Activated naive CD8-positive, alpha-beta T cell treated with anti-CD3 and anti-CD28 coated beads for 36 hours (primary cell): ENCODE results near the gene IL16. TPM values are rescaled to one million over a fixed set of nuclear protein-coding genes. Genes with fewer than 3 reads are reported as not detected.

Experiments used
- DNase-seq: peaks from one replicate; pipeline ENCODE4 v3.0.0; 2021
- H3K27ac Mint-ChIP-seq: one replicate; pipeline ENCODE4 v1.8.0; 2022; ENCODE audit warnings: mild to moderate bottlenecking, moderate library complexity, mixed read lengths
- H3K27me3 Mint-ChIP-seq: one replicate; pipeline ENCODE4 v1.8.0; 2022; ENCODE audit warnings: mild to moderate bottlenecking, mixed read lengths
- H3K36me3 Mint-ChIP-seq: one replicate; pipeline ENCODE4 v1.8.0; 2021; ENCODE audit warnings: mild to moderate bottlenecking, mixed read lengths
- H3K4me1 Mint-ChIP-seq: one replicate; pipeline ENCODE4 v1.8.0; 2021; ENCODE audit warnings: mixed read lengths
- H3K4me3 Mint-ChIP-seq: one replicate; pipeline ENCODE4 v1.8.0; 2022; ENCODE audit warnings: mild to moderate bottlenecking, moderate library complexity, mixed read lengths
- H3K9me3 Mint-ChIP-seq: one replicate; pipeline ENCODE4 v1.8.0; 2022; ENCODE audit warnings: mixed read lengths
- total RNA-seq, 2 experiments: library from RNA; stranded (reverse); gene quantifications; one replicate each; pipeline ENCODE4 v1.2.3, GENCODE V29; 2021

IL16 gene
- total RNA-seq, 2 experiments from 2014 or later: 106 to 110 TPM

- Mint-ChIP-seq H3K9me3 (peaks cover 2% of the 10 kb centered on the region), H3K4me1 (peaks cover 4% of the 10 kb centered on the region), H3K4me3 (no peak overlapping the region), H3K27me3 (peaks cover 4% of the 10 kb centered on the region), H3K27ac (no peak overlapping the region), H3K36me3 (peaks cover 5% of the 10 kb centered on the region)
- no peak for DNase-seq
These were observed 57.7 kb downstream of the IL16 start for GRCh38 chr15:81254277-81254915.

- no peak for DNase-seq
- Mint-ChIP-seq H3K9me3 (peaks cover 2% of the 10 kb centered on the region), H3K27ac (no peak overlapping the region), H3K36me3 (peaks cover 5% of the 10 kb centered on the region), H3K27me3 (peaks cover 4% of the 10 kb centered on the region), H3K4me3 (no peak overlapping the region), H3K4me1 (peaks cover 4% of the 10 kb centered on the region)
These were observed 58.2 kb downstream of the IL16 start for GRCh38 chr15:81254916-81255290.

GRCh38 chr15:81255315-81255957, 58.8 kb downstream of the IL16 start:
- Mint-ChIP-seq H3K9me3 (no peaks in the 10 kb centered on the region), H3K27ac (no peak overlapping the region), H3K27me3 (peaks cover 4% of the 10 kb centered on the region), H3K36me3 (peaks cover 4% of the 10 kb centered on the region), H3K4me3 (no peak overlapping the region), H3K4me1 (peaks cover 4% of the 10 kb centered on the region)
- DNase-seq: no peak

- peaks cover 4% of the 10 kb centered on the region for H3K27me3 Mint-ChIP-seq
- H3K4me3 Mint-ChIP-seq: no peak overlapping the region
- no peaks in the 10 kb centered on the region for H3K9me3 Mint-ChIP-seq
- peaks cover 4% of the 10 kb centered on the region for H3K4me1 Mint-ChIP-seq
- peaks cover 4% of the 10 kb centered on the region for H3K36me3 Mint-ChIP-seq
- DNase-seq: no peak
- no peak overlapping the region for H3K27ac Mint-ChIP-seq
These were observed 59.3 kb downstream of the IL16 start for GRCh38 chr15:81255958-81256320.

GRCh38 chr15:81256916-81257315, 60.2 kb downstream of the IL16 start:
- Mint-ChIP-seq H3K27ac (no peak overlapping the region), H3K27me3 (no peaks in the 10 kb centered on the region), H3K36me3 (no peaks in the 10 kb centered on the region), H3K4me3 (no peak overlapping the region), H3K4me1 (peaks cover 4% of the 10 kb centered on the region), H3K9me3 (no peaks in the 10 kb centered on the region)
- no peak for DNase-seq

- no peaks in the 10 kb centered on the region for H3K36me3 Mint-ChIP-seq
- no peaks in the 10 kb centered on the region for H3K9me3 Mint-ChIP-seq
These were observed 60.8 kb downstream of the IL16 start for GRCh38 chr15:81257435-81257834.

GRCh38 chr15:81258455-81258854, 61.8 kb downstream of the IL16 start:
- no peak overlapping the region for H3K4me3 Mint-ChIP-seq
- H3K4me1 Mint-ChIP-seq: peaks cover 4% of the 10 kb centered on the region
- H3K9me3 Mint-ChIP-seq: no peaks in the 10 kb centered on the region
- no peak overlapping the region for H3K27ac Mint-ChIP-seq
- no peaks in the 10 kb centered on the region for H3K36me3 Mint-ChIP-seq
- DNase-seq: no peak
- no peaks in the 10 kb centered on the region for H3K27me3 Mint-ChIP-seq

More at GRCh38 chr15:81257435-81257834, 60.8 kb downstream of the IL16 start:
- H3K27ac Mint-ChIP-seq: no peak overlapping the region
- no peak overlapping the region for H3K4me3 Mint-ChIP-seq
- DNase-seq: no peak
- no peaks in the 10 kb centered on the region for H3K27me3 Mint-ChIP-seq
- peaks cover 4% of the 10 kb centered on the region for H3K4me1 Mint-ChIP-seq

GRCh38 chr15:81259760-81260298, 63.1 kb downstream of the IL16 start:
- Mint-ChIP-seq H3K4me1 (no peaks in the 10 kb centered on the region), H3K27ac (no peak overlapping the region)
- DNase-seq: no peak

GRCh38 chr15:81261172-81261811, 64.6 kb downstream of the IL16 start:
- Mint-ChIP-seq H3K36me3 (no peaks in the 10 kb centered on the region), H3K4me3 (no peak overlapping the region), H3K9me3 (no peaks in the 10 kb centered on the region), H3K4me1 (peaks cover 12% of the 10 kb centered on the region), H3K27me3 (no peaks in the 10 kb centered on the region), H3K27ac (no peak overlapping the region)
- DNase-seq: no peak

More at GRCh38 chr15:81259760-81260298, 63.1 kb downstream of the IL16 start:
- Mint-ChIP-seq H3K4me3 (no peak overlapping the region), H3K27me3 (no peaks in the 10 kb centered on the region), H3K9me3 (no peaks in the 10 kb centered on the region), H3K36me3 (no peaks in the 10 kb centered on the region)

- H3K27me3 Mint-ChIP-seq: no peaks in the 10 kb centered on the region
- DNase-seq: no peak
These were observed 66.8 kb downstream of the IL16 start for GRCh38 chr15:81263477-81263876.

GRCh38 chr15:81264072-81264857, 67.6 kb downstream of the IL16 start:
- H3K27ac Mint-ChIP-seq: no peak overlapping the region
- H3K36me3 Mint-ChIP-seq: no peaks in the 10 kb centered on the region
- no peaks in the 10 kb centered on the region for H3K9me3 Mint-ChIP-seq
- H3K27me3 Mint-ChIP-seq: no peaks in the 10 kb centered on the region
- H3K4me3 Mint-ChIP-seq: no peak overlapping the region
- DNase-seq: no peak
- H3K4me1 Mint-ChIP-seq: peaks cover 25% of the 10 kb centered on the region

More at GRCh38 chr15:81263477-81263876, 66.8 kb downstream of the IL16 start:
- H3K4me3 Mint-ChIP-seq: no peak overlapping the region
- H3K9me3 Mint-ChIP-seq: no peaks in the 10 kb centered on the region
- no peaks in the 10 kb centered on the region for H3K36me3 Mint-ChIP-seq
- no peak overlapping the region for H3K27ac Mint-ChIP-seq
- peaks cover 18% of the 10 kb centered on the region for H3K4me1 Mint-ChIP-seq

GRCh38 chr15:81265256-81265943, 68.7 kb downstream of the IL16 start:
- H3K4me1 Mint-ChIP-seq: peaks cover 28% of the 10 kb centered on the region
- no peaks in the 10 kb centered on the region for H3K36me3 Mint-ChIP-seq
- H3K27me3 Mint-ChIP-seq: no peaks in the 10 kb centered on the region
- H3K9me3 Mint-ChIP-seq: no peaks in the 10 kb centered on the region
- no peak overlapping the region for H3K27ac Mint-ChIP-seq
- H3K4me3 Mint-ChIP-seq: peak overlapping the region; percentile 68
- no peak for DNase-seq

- H3K4me1 Mint-ChIP-seq: peaks cover 32% of the 10 kb centered on the region
- peak overlapping the region; percentile 86 for H3K27ac Mint-ChIP-seq
These were observed 69.5 kb downstream of the IL16 start for GRCh38 chr15:81265944-81266775.

GRCh38 chr15:81268340-81268739, 71.7 kb downstream of the IL16 start:
- Mint-ChIP-seq H3K9me3 (no peaks in the 10 kb centered on the region), H3K4me1 (peaks cover 32% of the 10 kb centered on the region), H3K4me3 (no peak overlapping the region), H3K27me3 (no peaks in the 10 kb centered on the region), H3K36me3 (no peaks in the 10 kb centered on the region), H3K27ac (no peak overlapping the region)
- DNase-seq: no peak

More at GRCh38 chr15:81265944-81266775, 69.5 kb downstream of the IL16 start:
- DNase-seq: peak; percentile 79
- no peaks in the 10 kb centered on the region for H3K36me3 Mint-ChIP-seq
- H3K4me3 Mint-ChIP-seq: peak overlapping the region; percentile 68
- no peaks in the 10 kb centered on the region for H3K27me3 Mint-ChIP-seq
- no peaks in the 10 kb centered on the region for H3K9me3 Mint-ChIP-seq
